Mesangial cell (primary cell): ENCODE results near the gene OR8D2. TPM values are rescaled to one million over a fixed set of nuclear protein-coding genes. Genes with fewer than 3 reads are reported as not detected.

Source experiments
- total RNA-seq: library from RNA; depleted of rRNA; stranded (reverse); fragments of >200 nt; gene quantifications from 2 replicates; pipeline ENCODE4 v1.2.3, GENCODE V29; 2015

OR8D2 gene, protein sequence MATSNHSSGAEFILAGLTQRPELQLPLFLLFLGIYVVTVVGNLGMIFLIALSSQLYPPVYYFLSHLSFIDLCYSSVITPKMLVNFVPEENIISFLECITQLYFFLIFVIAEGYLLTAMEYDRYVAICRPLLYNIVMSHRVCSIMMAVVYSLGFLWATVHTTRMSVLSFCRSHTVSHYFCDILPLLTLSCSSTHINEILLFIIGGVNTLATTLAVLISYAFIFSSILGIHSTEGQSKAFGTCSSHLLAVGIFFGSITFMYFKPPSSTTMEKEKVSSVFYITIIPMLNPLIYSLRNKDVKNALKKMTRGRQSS
- not detected in 2 replicates for total RNA-seq

DNA sequence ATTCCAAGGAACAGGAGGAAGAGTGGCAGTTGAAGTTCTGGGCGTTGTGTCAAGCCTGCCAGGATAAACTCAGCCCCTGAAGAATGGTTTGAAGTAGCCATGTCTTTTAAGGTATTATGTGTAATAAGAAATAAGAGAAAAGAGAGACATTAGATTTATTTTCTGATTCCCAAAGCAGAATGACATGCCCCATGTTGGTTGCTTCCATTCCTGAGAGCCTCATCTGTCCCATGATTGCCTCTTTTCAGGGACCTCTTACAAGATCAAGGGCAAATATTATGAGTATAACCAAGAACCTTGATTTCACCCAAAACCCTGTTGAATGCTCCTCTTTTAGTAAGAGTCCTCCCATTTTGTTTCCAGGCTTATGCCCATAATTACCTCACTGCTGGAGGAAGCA lies at the start of gene OR8D2:
OR8D2 (minus strand) TSS at position 101 of the 400 bp plus-strand sequence; CDS start at position 101, 0 bp downstream.

DNA sequence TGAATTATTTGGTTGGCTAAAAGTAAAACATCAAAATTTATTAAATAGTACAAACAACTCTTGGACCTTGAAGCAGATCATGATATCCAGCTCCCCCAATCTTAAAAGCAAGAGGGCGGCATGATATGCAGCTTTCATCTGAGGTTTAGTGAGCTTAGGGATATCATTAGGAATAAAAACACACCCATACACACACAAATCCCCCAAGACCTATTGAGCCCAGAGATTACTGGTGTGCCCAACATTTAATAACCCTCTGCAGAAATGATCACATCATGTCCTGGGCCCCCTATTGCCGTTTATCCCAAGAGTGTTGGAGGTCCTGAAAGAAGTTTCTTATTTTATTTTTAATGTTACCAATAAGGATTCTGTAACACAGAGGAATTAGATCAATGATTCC lies 6.1 kb downstream of the OR8D2 start, which contains the start of gene OR8D1:
OR8D1 (minus strand) TSS at position 101 of the 400 bp plus-strand sequence. CDS start 3,183 bp downstream, outside the sequence.

Other genes with a start within 250 kb of the OR8D2 start
- gene VWA5A, start 204.7 kb downstream of the OR8D2 start, total RNA-seq, result 3.1 and 16.7 TPM in 2 replicates
- gene OR10D3, start 136.9 kb downstream of the OR8D2 start, total RNA-seq, result not detected in 2 replicates
- gene OR8G1, start 79.1 kb downstream of the OR8D2 start, total RNA-seq, result not detected in 2 replicates
- gene OR8G5, start 63.8 kb downstream of the OR8D2 start, total RNA-seq, result not detected in 2 replicates
- not detected in 2 replicates for gene OR8D1, start 6.2 kb downstream of the OR8D2 start, total RNA-seq
- gene OR8B2, start 64.3 kb upstream of the OR8D2 start, total RNA-seq, result not detected in 2 replicates
- not detected in 2 replicates for gene OR8B3, start 78.8 kb upstream of the OR8D2 start, total RNA-seq
- gene OR8B4, start 104.7 kb upstream of the OR8D2 start, total RNA-seq, result not detected in 2 replicates
- gene OR8B8, start 125.5 kb upstream of the OR8D2 start, total RNA-seq, result not detected in 2 replicates
- not detected in 2 replicates for gene OR8B12, start 223.5 kb upstream of the OR8D2 start, total RNA-seq
- gene OR8A1, start 249.8 kb upstream of the OR8D2 start, total RNA-seq, result not detected in 2 replicates